ENCODE results near the gene SH2D2A.

DNA sequence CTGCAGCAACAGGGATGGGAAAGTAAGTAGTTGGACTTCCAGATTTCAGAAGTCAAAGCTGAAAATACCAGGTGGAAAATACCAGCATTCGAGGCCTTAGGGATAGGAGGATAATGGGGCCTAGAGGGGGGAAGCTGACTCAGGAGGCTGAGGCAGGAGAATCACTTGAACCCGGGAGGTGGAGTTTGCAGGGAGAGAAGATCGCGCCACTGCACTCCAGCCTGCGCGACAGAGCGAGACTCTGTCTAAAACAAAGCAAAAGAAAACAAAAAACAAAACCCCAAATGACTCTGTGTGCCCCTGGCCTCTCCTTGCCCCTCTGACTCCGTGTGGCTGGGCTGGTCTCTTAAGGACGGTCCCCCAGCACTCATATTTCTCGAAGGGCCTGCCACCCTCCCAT is 3.4 kb downstream of the SH2D2A start:
- TF ChIP-seq, protein P1, sequence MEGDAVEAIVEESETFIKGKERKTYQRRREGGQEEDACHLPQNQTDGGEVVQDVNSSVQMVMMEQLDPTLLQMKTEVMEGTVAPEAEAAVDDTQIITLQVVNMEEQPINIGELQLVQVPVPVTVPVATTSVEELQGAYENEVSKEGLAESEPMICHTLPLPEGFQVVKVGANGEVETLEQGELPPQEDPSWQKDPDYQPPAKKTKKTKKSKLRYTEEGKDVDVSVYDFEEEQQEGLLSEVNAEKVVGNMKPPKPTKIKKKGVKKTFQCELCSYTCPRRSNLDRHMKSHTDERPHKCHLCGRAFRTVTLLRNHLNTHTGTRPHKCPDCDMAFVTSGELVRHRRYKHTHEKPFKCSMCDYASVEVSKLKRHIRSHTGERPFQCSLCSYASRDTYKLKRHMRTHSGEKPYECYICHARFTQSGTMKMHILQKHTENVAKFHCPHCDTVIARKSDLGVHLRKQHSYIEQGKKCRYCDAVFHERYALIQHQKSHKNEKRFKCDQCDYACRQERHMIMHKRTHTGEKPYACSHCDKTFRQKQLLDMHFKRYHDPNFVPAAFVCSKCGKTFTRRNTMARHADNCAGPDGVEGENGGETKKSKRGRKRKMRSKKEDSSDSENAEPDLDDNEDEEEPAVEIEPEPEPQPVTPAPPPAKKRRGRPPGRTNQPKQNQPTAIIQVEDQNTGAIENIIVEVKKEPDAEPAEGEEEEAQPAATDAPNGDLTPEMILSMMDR (IDR thresholded peaks at IDR 0.05; ENCODE audit: insufficient read depth, low read length) = no peak
- TF ChIP-seq POLR2AphosphoS5 (IDR thresholded peaks at IDR 0.05; ENCODE audit: low read depth) (no peak), GABPA (IDR thresholded peaks at IDR 0.05; ENCODE audit: low read depth) (no peak)
